ENCODE data around the gene LIN52. TPM values are rescaled to one million over a fixed set of nuclear protein-coding genes. Genes with fewer than 3 reads are reported as not detected.

The LIN52 gene
- total and polyA plus RNA-seq, 2 of the 13 experiments (the other 11 are each of a cell fraction or from before 2014, with no cell fraction given): 11.4 to 23.3 TPM

- TF ChIP-seq ZNF646 (CRISPR knock-in tag; IDR thresholded peaks at IDR 0.05) (no peak), ZNF563 (CRISPR knock-in tag; IDR thresholded peaks at IDR 0.05) (peak; percentile 71; the same call in 1 of the 2 replicates), AKAP8 (CRISPR knock-in tag; IDR thresholded peaks at IDR 0.05) (no peak), BRF2 (CRISPR knock-in tag; IDR thresholded peaks at IDR 0.05) (no peak), ZHX1 (CRISPR knock-in tag; IDR thresholded peaks at IDR 0.05; ENCODE audit: low read depth) (peak; percentile 58; the same call in 1 of the 2 replicates), NFIC (IDR thresholded peaks at IDR 0.05; ENCODE audit: low read length) (no peak), HOXA9 (CRISPR knock-in tag; IDR thresholded peaks at IDR 0.05; ENCODE audit: borderline replicate concordance) (no peak), ZNF367 (CRISPR knock-in tag; IDR thresholded peaks at IDR 0.05; ENCODE audit: borderline replicate concordance) (no peak), AKNA (CRISPR knock-in tag; IDR thresholded peaks at IDR 0.05; ENCODE audit: borderline replicate concordance) (no peak), SRSF1 (optimal IDR thresholded peaks at IDR 0.05; ENCODE audit: low read depth, low read length) (peak; percentile 67), HMGA1 (CRISPR knock-in tag; conservative IDR thresholded peaks at IDR 0.05) (no peak), ZFP82 (CRISPR knock-in tag; IDR thresholded peaks at IDR 0.05; ENCODE audit: borderline replicate concordance) (no peak), NFKBIZ (CRISPR knock-in tag; IDR thresholded peaks at IDR 0.05) (no peak)
These were observed at the start of gene LIN52, which contains the start of gene ALDH6A1 (continued) for GRCh38 chr14:74084277-74085046.

All from HepG2 (cell line).